GM12878 (cell line): ENCODE data around the gene OCA2. TPM values are rescaled to one million over a fixed set of nuclear protein-coding genes. Genes with fewer than 3 reads are reported as not detected.

ENCODE experiments used
- ATAC-seq: fragments of 200-7000 bp; cut with Tn5 transposase; 3 replicates; pipeline ENCODE4 v1.9.1; 2020; ENCODE audit warnings: mild to moderate bottlenecking, moderate library complexity
- BruUV-seq: library from RNA; stranded (reverse); fragments of 400-500 nt; replicated peaks from 2 replicates; lab custom pipeline; 2021; lab: Mats Ljungman, UMichigan
- CTCF ChIA-PET: fragments of 300-600 bp; sonication (Branson Sonifier 250); formaldehyde crosslinking; extraction: SDS; loops from one replicate; lab custom pipeline; 2021; ENCODE audit warnings: inconsistent platforms; lab: Yijun Ruan, JAX
- POLR2A ChIA-PET: fragments of 350-600 bp; formaldehyde crosslinking; extraction: SDS; loops from one replicate; lab custom pipeline; 2021; ENCODE audit warnings: inconsistent platforms; lab: Charles Lee
- RAD21 ChIA-PET: fragments of 300-600 bp; sonication (Branson Sonifier 250); formaldehyde crosslinking; loops from one replicate; lab custom pipeline; 2023; ENCODE audit warnings: antibody characterized with exemption; ENCODE audit not compliant: unreplicated experiment; lab: Charles Lee
- SMC1A ChIA-PET: fragments of 300-600 bp; sonication (Branson Sonifier 250); formaldehyde crosslinking; loops from one replicate; lab custom pipeline; 2023; ENCODE audit not compliant: unreplicated experiment, uncharacterized antibody; lab: Charles Lee
- DNase-seq: peaks from one replicate; pipeline ENCODE4 v3.0.0-alpha.2; 2011; ENCODE audit warnings: low read depth, low spot score
- FAIRE-seq: peaks from 3 replicates; lab custom pipeline; 2011; peaks lifted over from hg19 to GRCh38; lab: Jason Lieb, UNC
- H2AFZ ChIP-seq: 2 replicates; pipeline ENCODE4 v1.6.0; 2011; ENCODE audit warnings: low read depth, low read length, control low read depth; ENCODE audit not compliant: control insufficient read depth
- H3K27ac ChIP-seq: 2 replicates; pipeline ENCODE4 v1.5.1; 2011; ENCODE audit warnings: control low read depth; ENCODE audit not compliant: control insufficient read depth, insufficient read depth
- H3K27me3 ChIP-seq, 2 experiments: replicated peaks in 1 of 2; 2 replicates each; pipeline versions ENCODE4 v1.6.0 to v1.6.1; 2011; ENCODE audit warnings: low read length in 1 of 2; ENCODE audit not compliant: control insufficient read depth in 2 of 2, insufficient read depth in 2 of 2
- H3K36me3 ChIP-seq, 2 experiments: 2 replicates each; pipeline ENCODE4 v1.5.1; 2011; ENCODE audit warnings: low read length in 1 of 2; ENCODE audit not compliant: control insufficient read depth in 2 of 2, insufficient read depth in 2 of 2
- H3K4me1 ChIP-seq: 2 replicates; pipeline ENCODE4 v1.6.1; 2011; ENCODE audit warnings: mild to moderate bottlenecking, low read length, moderate library complexity, mixed read lengths; ENCODE audit not compliant: control insufficient read depth, insufficient read depth
- H3K4me2 ChIP-seq: 2 replicates; pipeline ENCODE4 v1.6.0; 2011; ENCODE audit warnings: control low read depth; ENCODE audit not compliant: control insufficient read depth, insufficient read depth
- H3K4me3 ChIP-seq: fragments of 200-600 bp; sonication (generic); 2 replicates; pipeline ENCODE4 v1.5.1; 2016
- H3K79me2 ChIP-seq: 2 replicates; pipeline ENCODE4 v1.6.0; 2011; ENCODE audit warnings: low read length; ENCODE audit not compliant: control insufficient read depth, insufficient read depth
- H3K9ac ChIP-seq: 2 replicates; pipeline ENCODE4 v1.8.0; 2011; ENCODE audit warnings: low read length, control low read depth, mixed read lengths; ENCODE audit not compliant: control insufficient read depth, insufficient read depth
- H3K9me3 ChIP-seq: replicated peaks from 3 replicates; pipeline ENCODE4 v1.5.1; 2011; ENCODE audit warnings: mild to moderate bottlenecking, low read length; ENCODE audit not compliant: control insufficient read depth, insufficient read depth
- H4K20me1 ChIP-seq: 2 replicates; pipeline ENCODE4 v1.6.0; 2011; ENCODE audit not compliant: control insufficient read depth, insufficient read depth
- BCL3 ChIP-seq: IDR thresholded peaks from 2 replicates; pipeline ENCODE4 v1.6.1; 2011; ENCODE audit warnings: borderline replicate concordance, low read depth, mild to moderate bottlenecking, moderate library complexity, low read length; ENCODE audit not compliant: insufficient read depth, poor library complexity, severe bottlenecking
- CBX3 ChIP-seq: fragments of 200-600 bp; sonication (generic); IDR thresholded peaks from 2 replicates; pipeline ENCODE4 v1.6.1; 2016; ENCODE audit warnings: low read depth, borderline replicate concordance
- HCFC1 ChIP-seq: fragments of 150-350 bp; IDR thresholded peaks from 2 replicates; pipeline ENCODE4 v1.6.1; 2014; ENCODE audit warnings: low read length
- IKZF1 ChIP-seq: fragments of 450-650 bp; conservative IDR thresholded peaks from 2 replicates; pipeline ENCODE4 v1.6.1; 2017; ENCODE audit warnings: antibody characterized with exemption, mild to moderate bottlenecking
- IKZF2 ChIP-seq, 2 experiments: fragments of 450-650 bp; IDR thresholded peaks; 2 replicates each; pipeline ENCODE4 v1.6.1; 2017; ENCODE audit warnings: mild to moderate bottlenecking in 2 of 2, moderate library complexity in 2 of 2
- KLF5 ChIP-seq: fragments of 450-650 bp; IDR thresholded peaks from 2 replicates; pipeline ENCODE4 v1.6.1; 2014; ENCODE audit warnings: mild to moderate bottlenecking; ENCODE audit not compliant: partially characterized antibody
- NFXL1 ChIP-seq: fragments of 450-650 bp; IDR thresholded peaks from 2 replicates; pipeline ENCODE4 v1.6.1; 2017; ENCODE audit warnings: antibody characterized with exemption, mild to moderate bottlenecking, borderline replicate concordance
- POLR2AphosphoS5 ChIP-seq: IDR thresholded peaks from 2 replicates; pipeline ENCODE4 v1.6.1; 2011; ENCODE audit warnings: mild to moderate bottlenecking, low read length, inconsistent platforms
- POU2F2 ChIP-seq: IDR thresholded peaks from 3 replicates; pipeline ENCODE4 v1.6.1; 2011; ENCODE audit warnings: low read depth, mild to moderate bottlenecking, low read length, borderline replicate concordance
- RAD21 ChIP-seq: IDR thresholded peaks from 2 replicates; pipeline ENCODE4 v1.6.1; 2011; ENCODE audit warnings: mild to moderate bottlenecking, low read depth, low read length, moderate library complexity; ENCODE audit not compliant: insufficient read depth
- TCF7 ChIP-seq: IDR thresholded peaks from 2 replicates; pipeline ENCODE4 v1.6.1; 2014; ENCODE audit warnings: antibody characterized with exemption, borderline replicate concordance
- WGBS: methylation state at CpG from one replicate; pipeline ENCODE4 v1.1.6; 2016; ENCODE audit warnings: low lambda C conversion rate; ENCODE audit not compliant: insufficient replicate concordance, insufficient coverage; ENCODE audit errors: missing lambda C conversion rate; 5-methylcytosine and 5-hydroxymethylcytosine counted together
- in situ Hi-C: fragments of 300-500 bp; cut with MboI; formaldehyde crosslinking; loops from 9 replicates; pipeline ENCODE4 v1.14.3; 2018; ENCODE audit warnings: mixed read lengths
- intact Hi-C: fragments of 100-400 bp; cut with micrococcal nuclease; formaldehyde crosslinking; loops from one replicate; pipeline ENCODE4 v1.14.2; 2022; ENCODE audit not compliant: unreplicated experiment
- polyA plus RNA-seq, 11 experiments: library from polyadenylated mRNA; depleted of rRNA in 4 of 11; unstranded in 6 of 11; stranded (reverse) in 5 of 11; fragments of >200 nt; fragmentation: Nextera tagmentation in 4 of 11; fragmentation: Illumina TruSeq in 1 of 11; extraction: Ambion mirVana in 4 of 11; extraction: Trizol in 1 of 11; gene quantifications; 1 replicate in 1 of 11; 2 replicates in 10 of 11; pipeline versions ENCODE4 v1.2.1 to v1.2.3, GENCODE V29; 2011 to 2016; ENCODE audit warnings: inconsistent platforms in 2 of 11, missing spikeins in 2 of 11, low read depth in 1 of 11
- total RNA-seq, 4 experiments: library from RNA; depleted of rRNA in 3 of 4; stranded (reverse); fragments of >200 nt in 3 of 4; fragmentation: Illumina TruSeq in 1 of 4; extraction: Trizol in 1 of 4; gene quantifications; 2 replicates each; pipeline versions ENCODE4 v1.2.1 to v1.2.3, GENCODE V29; 2013 to 2021

OCA2 gene
- total and polyA plus RNA-seq, 10 of the 15 experiments (the other 5 are each of a cell fraction or from before 2014, with no cell fraction given), result 0.04 to 1.8 TPM; not detected in 8

- POLR2A ChIA-PET, result no interaction called here
Measured at GRCh38 chr15:27961801-27962200, 137.3 kb downstream of the OCA2 start.

More at GRCh38 chr15:27961801-27962200, 137.3 kb downstream of the OCA2 start:
- TF ChIP-seq TCF7 (no peak), BCL3 (no peak), NFXL1 (no peak), POU2F2 (no peak), IKZF1 (no peak), KLF5 (no peak), IKZF2 (IDR thresholded peaks at IDR 0.05) (no peak), HCFC1 (no peak), POLR2AphosphoS5 (no peak), RAD21 (no peak), CBX3 (no peak)
- ChIA-PET SMC1A (no interaction called here), CTCF (no interaction called here), RAD21 (no interaction called here)
- H3K9me3 ChIP-seq, result no peaks in the 10 kb centered on the region; the same call in 2 of the 3 replicates
- H3K9ac ChIP-seq, result no peak overlapping the region
- H3K27me3 ChIP-seq, result no peaks in the 10 kb centered on the region
- intact Hi-C loops, result no loop called here
- H3K36me3 ChIP-seq, result no peaks in the 10 kb centered on the region
- H3K4me3 ChIP-seq, result no peak overlapping the region
- no peak overlapping the region for H2AFZ ChIP-seq
- FAIRE-seq, result no peak
- WGBS, result 55% methylated on average over 1 of the region's 1 CpG
- in situ Hi-C loops, result no loop called here
- DNase-seq, result no peak
- no peak overlapping the region for H3K27ac ChIP-seq
- H3K79me2 ChIP-seq, result no peaks in the 10 kb centered on the region
- H3K4me1 ChIP-seq, result no peaks in the 10 kb centered on the region
- no peak for ATAC-seq
- BruUV-seq, result no TSS peak
- H4K20me1 ChIP-seq, result no peaks in the 10 kb centered on the region
- no peak overlapping the region for H3K4me2 ChIP-seq
